Activated CD8-positive, alpha-beta memory T cell treated with anti-CD3 and anti-CD28 coated beads, Interleukin-2, amount 50 U/mL, for 1 hour (primary cell): Measurements from ENCODE around the gene TIMM29.
"Not testable (repeated sequence)": the region's sequence is repeated elsewhere in the genome, so short reads cannot be mapped to it uniquely, and the experiment has no call there.

ENCODE experiments used
- DNase-seq: peaks from one replicate; pipeline ENCODE4 v3.0.0-alpha.2; 2020; ENCODE audit errors: extremely low read depth

The TIMM29 gene

DNA sequence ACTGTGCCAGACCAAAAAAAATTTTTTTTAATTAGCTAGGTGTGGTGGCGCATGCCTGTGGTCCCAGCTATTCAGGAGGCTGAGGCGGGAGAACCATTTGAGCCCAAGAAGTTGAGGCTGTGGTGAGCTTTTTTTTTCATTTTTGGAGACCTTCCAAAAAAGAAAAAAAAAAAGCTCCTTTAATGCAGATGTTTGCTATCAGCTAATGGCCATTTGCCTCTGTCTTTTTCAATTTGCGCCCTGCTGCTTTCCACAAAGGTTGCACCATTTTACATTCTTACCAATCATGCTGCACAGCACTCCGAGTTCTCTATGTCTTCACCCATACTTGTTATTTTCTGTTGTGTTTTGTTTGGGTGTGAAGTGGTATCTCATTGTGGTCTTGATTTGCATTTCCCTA is 16.7 kb downstream of the TIMM29 start:
- DNase-seq, result no peak

DNA sequence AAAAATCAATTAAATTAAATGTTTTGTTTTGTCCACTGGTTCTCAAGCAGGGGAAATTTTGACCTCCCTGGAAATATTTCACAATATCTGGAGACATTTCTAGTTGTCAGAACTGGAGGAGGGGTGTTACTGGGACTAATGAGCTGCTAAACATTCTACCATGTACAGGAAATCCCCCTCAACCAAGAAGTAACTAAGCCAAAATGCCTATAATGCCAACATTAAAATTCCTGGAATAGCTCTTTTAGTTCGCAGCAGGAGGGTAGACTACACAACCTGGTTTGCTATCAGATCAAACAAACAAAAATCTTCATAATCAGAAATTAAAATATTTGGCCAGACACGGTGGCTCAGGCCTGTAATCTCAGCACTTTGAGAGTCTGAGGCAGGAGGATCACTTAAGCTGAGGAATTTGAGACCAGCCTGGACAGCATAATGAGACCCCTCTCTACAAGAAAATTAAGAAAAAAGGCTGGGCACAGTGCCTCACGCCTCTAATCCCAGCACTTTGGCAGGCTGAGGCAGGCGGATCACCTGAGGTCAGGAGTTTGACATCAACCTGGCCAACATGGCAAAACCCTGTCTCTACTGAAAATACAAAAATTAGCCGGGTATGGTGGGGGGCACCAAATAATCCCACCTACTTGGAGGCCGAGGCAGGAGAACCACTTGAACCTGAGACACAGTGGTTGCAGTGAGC is 18.5 kb downstream of the TIMM29 start:
- no peak for DNase-seq

DNA sequence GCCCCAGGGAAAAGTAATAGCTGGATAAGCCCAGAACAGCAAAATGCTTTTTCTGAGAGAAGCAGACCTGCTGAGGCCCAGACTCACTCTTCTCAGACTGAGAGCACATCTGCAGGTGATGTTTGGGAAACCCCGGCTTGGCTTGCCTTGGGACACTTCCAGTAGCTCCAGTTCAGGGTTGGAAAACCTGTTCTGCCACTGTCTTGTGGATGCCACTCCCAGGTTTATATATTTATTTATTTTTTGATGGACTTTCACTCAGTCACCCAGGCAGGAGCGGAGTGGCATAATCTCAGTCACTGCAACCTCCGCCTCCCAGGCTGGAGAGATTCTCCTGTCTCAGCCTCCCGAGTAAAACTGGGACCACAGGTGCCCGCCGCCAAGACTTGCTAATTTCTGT is 24.2 kb downstream of the TIMM29 start:
- DNase-seq, result no peak

DNA sequence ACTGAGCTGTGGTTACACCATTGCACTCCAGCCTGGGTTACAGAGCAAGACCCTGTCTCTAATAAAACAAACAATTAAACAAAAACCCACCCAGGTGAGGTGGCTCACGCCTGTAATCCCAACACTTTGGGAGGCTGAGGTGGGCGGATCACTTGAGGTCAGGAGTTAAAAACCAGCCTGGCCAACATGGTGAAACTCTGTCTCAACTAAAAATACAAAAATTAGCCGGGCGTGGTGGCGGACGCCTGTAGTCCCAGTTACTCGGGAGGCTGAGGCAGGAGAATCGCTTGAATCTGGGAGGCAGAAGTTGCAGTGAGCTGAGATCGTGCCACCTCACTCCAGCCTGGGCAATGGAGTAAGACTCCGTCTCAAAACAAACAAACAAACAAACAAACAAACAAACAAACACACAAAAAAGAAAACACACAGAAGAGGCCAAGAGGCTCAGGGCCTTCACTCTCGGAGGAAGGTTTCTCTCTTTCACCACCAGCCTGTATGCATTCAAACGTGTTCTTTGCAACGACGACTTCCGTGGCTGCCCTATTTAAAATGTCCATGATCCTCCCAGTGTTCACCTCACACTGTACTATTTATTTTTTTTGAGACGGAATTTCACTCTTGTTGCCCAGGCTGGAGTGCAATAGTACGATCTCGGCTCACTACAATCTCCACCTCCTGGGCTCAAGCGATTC is 30.8 kb downstream of the TIMM29 start:
- DNase-seq, result not testable (repeated sequence)

DNA sequence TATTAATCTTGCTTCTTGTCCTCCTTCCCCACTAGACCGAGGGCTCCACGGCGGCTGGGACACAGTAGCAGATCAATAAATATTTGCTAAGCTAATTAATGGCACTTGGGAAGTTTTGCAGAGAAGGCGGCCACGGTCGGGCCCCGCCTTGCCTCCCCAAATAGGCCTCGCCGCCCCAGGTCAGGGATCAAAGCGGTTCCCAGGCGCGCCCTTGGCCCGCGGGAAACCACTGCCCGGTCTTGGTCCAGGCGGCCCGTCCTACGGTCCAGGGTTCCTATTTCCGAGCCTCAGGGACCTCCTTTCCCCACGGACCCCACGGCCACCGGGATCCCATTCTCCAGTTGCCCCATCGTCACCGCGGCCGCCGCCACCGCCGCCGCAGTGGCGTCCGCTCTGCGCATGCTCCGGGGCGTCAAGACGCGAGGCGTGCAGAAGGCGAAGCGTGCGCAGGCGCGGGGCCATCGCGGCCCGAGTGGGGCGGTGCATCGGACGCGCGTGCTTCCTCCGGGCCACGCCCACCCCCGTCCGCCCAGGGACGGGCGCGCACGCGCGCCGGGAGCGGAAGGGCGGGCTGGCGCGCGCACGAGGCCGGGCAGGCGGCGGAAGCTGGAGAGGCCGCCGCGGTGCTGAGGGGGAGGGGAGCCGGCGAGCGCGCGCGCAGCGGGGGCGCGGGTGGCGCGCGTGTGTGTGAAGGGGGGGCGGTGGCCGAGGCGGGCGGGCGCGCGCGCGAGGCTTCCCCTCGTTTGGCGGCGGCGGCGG is 31.9 kb downstream of the TIMM29 start, which contains the start of gene SMARCA4:
SMARCA4 (plus strand) TSS at position 717 of the 759 bp plus-strand sequence. CDS start 23,122 bp downstream, outside the sequence.
- DNase-seq, result peak; percentile 93

DNA sequence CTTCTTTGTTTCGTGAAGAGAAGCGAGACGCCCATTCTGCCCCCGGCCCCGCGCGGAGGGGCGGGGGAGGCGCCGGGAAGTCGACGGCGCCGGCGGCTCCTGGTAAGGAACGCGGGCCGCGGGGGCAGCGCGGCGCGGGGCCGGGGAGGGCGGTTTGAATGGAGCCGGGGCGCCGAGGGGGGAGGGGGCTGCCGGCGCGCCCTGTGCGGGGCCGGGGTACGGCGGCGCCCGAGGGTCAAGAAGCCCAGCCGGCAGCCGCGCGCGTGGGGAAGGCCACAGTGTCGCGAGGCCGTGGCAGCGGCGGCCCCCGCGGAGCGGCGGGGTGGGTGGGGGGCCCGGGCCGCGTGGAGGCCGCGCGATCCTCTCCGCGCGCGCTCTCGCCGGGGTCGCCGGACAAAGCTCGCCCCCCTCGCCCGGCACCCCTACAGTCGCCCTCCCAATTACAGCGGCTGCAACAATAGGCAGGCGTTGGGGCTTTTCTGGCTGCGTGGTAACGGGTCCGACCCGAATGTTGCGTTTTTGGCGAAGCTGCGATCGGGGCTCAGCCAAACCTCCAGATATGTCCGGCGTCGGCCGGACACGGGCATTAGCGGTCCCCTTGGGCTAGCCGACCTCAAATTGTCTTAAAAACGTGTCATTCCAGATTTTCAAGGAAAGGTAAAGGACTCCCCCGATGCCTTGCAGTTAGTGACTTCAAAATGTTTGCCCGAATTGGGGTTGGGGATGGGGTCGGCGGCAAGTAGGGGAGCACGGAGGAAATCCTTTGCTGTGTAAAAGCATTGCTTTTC is 32.7 kb downstream of the TIMM29 start:
- no peak for DNase-seq

DNA sequence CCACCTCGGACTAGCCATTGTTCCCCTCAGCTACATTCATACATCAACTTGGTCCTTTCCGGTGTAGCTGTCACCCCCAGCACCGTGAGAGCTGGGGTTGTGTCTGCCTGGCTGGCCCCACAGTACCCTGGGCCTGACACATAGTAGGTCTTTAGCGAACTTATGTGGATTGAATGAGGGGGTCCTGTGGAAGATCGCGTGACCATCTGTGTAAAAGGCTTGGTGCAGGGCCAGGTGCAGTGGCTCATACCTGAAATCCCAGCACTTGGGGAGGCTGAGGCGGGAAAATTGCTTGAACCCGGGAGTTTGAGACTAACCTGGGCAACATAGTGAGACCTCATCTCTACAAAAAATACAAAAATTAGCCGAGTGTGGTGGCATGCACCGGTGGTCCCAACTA is 34.3 kb downstream of the TIMM29 start:
- no peak for DNase-seq

DNA sequence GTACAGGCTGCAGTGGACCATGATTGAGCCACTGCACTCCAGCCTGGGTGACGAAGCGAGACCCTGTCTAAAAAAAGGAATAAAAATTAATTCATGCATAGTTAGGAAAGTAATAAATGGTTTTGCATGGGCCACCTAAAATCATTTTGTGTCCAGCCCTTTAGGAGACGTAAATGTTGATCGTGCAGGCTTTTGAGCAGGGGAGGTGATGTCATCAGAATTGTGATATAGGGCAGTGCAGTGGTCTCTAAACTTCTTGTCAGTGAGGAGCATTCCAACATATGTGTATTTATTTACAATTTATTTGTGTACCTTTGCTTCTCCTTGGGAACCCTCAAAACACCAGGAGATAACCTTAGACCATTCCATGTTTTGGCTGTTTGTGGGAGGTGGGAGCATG is 35.3 kb downstream of the TIMM29 start:
- DNase-seq, result no peak

DNA sequence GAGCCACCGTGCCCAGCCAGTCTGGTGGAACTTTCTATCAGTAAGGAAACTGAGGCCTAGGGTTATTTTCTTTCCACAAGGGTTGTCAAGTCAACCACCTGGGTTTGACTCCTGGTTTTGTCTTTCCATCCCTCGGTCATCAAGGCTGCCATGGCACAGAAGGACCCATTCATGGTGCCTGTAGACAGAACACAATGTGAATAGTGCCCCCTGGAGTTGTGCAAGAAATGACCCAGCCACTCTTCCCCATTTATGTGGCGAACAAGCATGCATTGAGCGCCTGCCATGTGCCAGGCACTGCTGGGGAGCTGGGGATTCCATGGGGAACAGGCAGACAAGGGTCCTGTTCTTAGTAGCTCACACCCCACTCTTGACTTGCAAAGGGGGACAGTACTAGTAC is 36.3 kb downstream of the TIMM29 start:
- DNase-seq, result no peak

DNA sequence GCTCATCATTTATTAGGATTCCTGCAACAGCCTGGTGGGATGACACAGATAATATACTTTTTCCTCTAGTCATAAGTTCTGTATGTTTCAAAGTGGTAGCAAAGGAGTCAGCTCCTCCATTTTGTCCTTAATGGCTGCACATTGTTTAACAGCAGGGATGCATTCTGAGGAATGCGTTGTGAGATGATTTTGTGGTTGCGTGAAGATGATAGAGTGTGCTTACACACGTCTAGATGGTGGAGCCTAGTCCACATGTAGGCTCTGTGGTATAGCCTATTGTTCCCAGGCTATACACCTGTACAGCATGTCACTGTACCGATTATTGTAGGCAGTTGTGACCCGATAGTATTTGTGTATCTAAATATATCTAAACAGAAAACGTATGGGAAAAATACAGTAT is 36.8 kb downstream of the TIMM29 start:
- DNase-seq, result no peak

DNA sequence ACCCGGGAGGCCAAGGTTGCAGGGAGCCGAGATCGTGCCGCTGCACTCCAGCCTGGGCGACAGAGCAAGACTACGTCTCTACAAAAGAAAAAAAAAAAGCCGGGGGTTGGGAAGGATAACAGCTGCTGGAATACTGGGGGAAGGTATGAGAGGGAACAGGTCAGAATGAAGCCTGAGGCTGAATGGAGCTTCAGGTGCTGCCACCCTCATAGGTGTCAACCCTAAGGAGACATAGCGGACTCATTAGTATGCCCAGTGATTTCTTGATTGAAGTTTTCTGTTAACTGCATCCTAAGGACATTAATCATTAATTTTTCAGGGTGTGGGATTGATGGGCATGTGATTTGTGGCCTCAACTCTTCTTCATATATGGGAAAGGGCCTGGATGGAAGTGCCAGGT is 38.2 kb downstream of the TIMM29 start:
- DNase-seq, result no peak

DNA sequence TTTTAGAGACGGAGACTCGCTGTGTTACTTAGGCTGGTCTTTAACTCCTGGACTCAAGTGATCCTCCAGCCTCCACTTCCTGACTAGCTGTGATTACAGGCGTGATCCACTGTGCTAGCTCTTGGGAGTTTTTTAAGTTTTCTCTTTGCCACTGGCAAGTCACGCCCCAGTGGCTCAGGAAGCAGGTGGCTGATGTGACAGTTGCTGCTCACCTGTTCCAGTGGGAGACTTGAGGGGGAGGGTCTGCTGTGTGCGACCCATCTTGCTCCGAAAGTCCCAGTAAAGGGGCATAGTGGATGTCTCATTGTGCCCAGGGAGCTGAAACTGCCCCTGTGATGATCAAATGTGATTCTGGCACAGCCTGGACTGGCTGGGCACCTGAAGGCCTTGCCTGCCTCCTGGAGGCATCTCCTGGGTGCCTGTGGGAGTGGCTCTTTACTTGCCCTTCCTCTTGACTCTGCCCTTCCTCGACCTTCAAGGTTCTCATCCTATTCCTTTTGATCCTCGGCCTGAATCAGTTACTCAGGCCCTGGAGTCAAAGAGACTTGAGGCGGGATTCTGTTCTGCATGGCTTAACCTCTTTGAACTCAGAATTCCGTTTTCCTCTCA is 40.0 kb downstream of the TIMM29 start:
- no peak for DNase-seq

DNA sequence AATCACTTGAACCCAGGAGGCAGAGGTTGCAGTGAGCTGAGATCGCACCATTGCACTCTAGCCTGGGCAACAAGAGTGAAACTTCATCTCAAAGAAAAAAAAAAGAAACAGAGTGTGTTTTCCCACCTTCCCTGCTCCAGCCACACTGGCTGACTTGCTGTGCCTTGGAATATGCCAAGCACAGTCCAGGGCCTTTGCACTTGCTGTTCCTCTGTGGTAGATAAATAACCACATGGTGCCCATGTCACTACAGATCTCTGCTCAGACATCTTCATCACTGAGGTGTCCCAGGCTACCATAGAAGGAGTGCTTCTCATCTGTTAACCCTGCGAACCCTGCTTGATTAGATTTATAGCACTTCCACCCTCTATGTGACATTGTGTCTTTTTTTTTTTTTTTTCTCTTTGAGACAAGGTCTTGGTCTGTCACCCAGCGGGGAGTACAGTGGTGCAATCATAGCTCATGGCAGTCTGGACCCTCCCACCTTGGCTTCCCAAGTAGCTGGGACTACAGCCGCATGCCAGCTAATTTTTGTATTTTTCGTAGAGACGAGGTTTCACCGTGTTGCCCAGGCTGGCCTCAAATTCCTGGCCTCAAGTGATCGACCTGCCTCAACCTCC is 42.6 kb downstream of the TIMM29 start:
- DNase-seq, result no peak

DNA sequence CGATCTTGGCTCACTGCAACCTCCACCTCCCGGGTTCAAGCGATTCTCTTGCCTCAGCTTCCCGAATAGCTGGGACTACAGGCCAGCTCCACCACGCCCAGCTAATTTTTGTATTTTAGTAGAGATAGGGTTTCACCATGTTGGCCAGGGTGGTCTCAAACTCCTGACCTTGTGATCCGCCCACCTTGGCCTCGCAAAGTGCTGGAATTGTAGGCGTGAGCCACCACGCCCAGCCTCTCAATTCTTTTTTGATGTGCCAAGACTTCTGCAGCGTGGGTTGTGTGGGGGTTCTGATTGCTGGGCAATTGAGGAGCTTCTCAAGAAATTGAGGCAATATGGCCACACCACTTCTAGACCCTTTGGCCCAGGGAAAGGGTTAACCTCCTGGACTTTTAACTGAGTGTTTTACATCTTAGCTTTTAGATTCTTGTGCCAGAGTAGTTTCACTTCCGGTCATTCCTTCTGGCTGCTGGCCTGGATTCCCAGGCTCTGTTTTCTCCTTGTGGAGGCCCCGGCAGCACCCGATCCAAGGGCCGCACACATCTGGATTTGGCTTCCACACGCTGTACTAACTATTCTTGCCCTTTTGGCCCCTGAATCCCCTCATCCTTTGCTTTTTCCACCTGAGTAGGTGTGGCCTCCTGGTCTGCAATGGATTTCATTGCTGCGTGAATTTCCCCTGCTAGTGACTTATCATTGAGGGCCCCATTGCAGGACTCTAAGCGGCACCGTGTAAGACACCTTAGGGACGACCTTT is 46.9 kb downstream of the TIMM29 start:
- no peak for DNase-seq

DNA sequence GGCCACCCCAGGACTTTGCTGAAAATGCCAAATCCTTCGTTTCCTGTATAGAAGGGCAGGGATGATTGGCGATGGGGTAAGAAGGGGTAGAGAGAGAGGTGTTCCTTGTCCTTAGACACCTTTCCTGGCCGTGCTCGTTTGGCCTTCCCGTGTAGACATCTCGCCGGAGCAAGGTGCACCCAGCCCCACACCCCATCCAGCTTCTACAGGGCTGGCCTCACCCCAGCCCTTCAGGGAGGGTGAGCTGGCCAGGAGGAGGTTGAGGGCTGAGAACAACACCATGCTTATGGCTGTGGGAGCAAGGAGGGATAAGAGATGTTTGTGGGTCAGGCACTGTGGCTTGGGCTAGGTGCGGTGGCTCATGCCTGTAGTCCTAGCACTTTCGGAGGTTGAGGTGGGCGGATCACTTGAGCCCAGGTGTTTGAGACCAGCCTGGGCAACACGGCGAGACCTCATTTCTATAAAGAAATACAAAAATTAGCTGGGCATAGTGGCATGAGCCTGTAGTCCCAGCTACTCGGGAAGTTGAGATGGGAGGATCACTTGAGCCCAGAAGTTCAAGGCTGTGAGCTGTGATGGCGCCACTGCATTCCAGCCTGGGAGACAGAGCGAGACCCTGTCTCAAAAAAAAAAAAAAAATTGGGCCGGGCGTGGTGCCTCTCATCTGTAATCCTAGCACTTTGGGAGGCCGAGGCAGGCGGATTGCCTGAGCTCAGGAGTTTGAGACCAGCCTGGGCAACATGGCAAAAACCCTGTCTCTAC is 47.7 kb downstream of the TIMM29 start:
- DNase-seq, result no peak

DNA sequence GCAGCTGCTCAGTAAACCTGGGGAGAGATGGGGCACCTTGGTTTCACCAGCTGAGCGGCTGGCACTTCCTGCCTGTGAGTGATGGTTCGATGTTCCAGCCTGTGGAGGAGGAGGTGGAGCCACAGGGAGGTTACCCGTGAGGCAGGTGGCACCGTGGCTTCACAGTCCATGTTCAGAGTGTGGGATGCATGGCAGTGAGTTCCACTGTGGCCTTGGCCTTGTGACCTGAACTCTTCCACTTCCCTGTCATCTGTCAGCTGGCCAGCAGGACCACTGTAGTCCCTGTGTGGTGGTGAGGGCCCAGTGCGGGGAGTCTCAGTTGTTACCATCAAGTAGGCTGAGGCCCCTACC is 49.1 kb downstream of the TIMM29 start:
- DNase-seq, result no peak
